WTC11 (cell line): ENCODE results near the gene CAPN9. TPM values are rescaled to one million over a fixed set of nuclear protein-coding genes. Genes with fewer than 3 reads are reported as not detected.

Source experiments
- ATAC-seq: fragments of 200-7000 bp; cut with Tn5 transposase; 2 replicates; pipeline ENCODE4 v1.10.0; 2021; ENCODE audit warnings: mild to moderate bottlenecking, moderate library complexity
- CTCF ChIA-PET: fragments of 300-600 bp; sonication (Branson Sonifier 250); formaldehyde crosslinking; loops from one replicate; lab custom pipeline; 2021; ENCODE audit warnings: antibody characterized with exemption; lab: Charles Lee
- POLR2A ChIA-PET: fragments of 350-600 bp; sonication (Branson Sonifier 250); formaldehyde crosslinking; loops from one replicate; lab custom pipeline; 2021; ENCODE audit warnings: antibody characterized with exemption; lab: Charles Lee
- DNase-seq: peaks from one replicate; pipeline ENCODE4 v3.0.0; 2021; ENCODE audit warnings: low spot score
- H3K27ac Mint-ChIP-seq: 2 replicates; pipeline ENCODE4 v1.8.0; 2021; ENCODE audit warnings: mixed read lengths
- H3K27me3 Mint-ChIP-seq: 2 replicates; pipeline ENCODE4 v1.8.0; 2021; ENCODE audit warnings: low read depth, mild to moderate bottlenecking, moderate library complexity, mixed read lengths
- H3K36me3 Mint-ChIP-seq: 2 replicates; pipeline ENCODE4 v1.8.0; 2021; ENCODE audit warnings: mixed read lengths
- H3K4me1 Mint-ChIP-seq: 2 replicates; pipeline ENCODE4 v1.8.0; 2022; ENCODE audit warnings: mixed read lengths
- H3K4me3 Mint-ChIP-seq: 2 replicates; pipeline ENCODE4 v1.8.0; 2021; ENCODE audit warnings: mild to moderate bottlenecking, moderate library complexity, mixed read lengths
- H3K9me3 Mint-ChIP-seq: 2 replicates; pipeline ENCODE4 v1.8.0; 2021; ENCODE audit warnings: mixed read lengths
- ARID4B ChIP-seq: sonication (generic); formaldehyde crosslinking; IDR thresholded peaks from 2 replicates; pipeline ENCODE4 v1.8.0; 2023; ENCODE audit warnings: missing genetic modification reagents, mild to moderate bottlenecking, borderline replicate concordance
- ATF1 ChIP-seq: sonication (generic); formaldehyde crosslinking; IDR thresholded peaks from 2 replicates; pipeline ENCODE4 v1.8.1; 2023; ENCODE audit warnings: mild to moderate bottlenecking, moderate library complexity, missing genetic modification reagents
- ATF2 ChIP-seq: sonication (generic); formaldehyde crosslinking; IDR thresholded peaks from 2 replicates; pipeline ENCODE4 v1.8.1; 2022; ENCODE audit warnings: low read depth, missing genetic modification reagents, borderline replicate concordance
- ATF6 ChIP-seq: sonication (generic); formaldehyde crosslinking; IDR thresholded peaks from 2 replicates; pipeline ENCODE4 v1.8.1; 2023; ENCODE audit warnings: mild to moderate bottlenecking, missing genetic modification reagents
- E2F1 ChIP-seq: sonication (generic); formaldehyde crosslinking; IDR thresholded peaks from 2 replicates; pipeline ENCODE4 v1.8.0; 2022; ENCODE audit warnings: mild to moderate bottlenecking, missing genetic modification reagents
- FOXP1 ChIP-seq: sonication (generic); formaldehyde crosslinking; IDR thresholded peaks from 2 replicates; pipeline ENCODE4 v1.8.0; 2022; ENCODE audit warnings: missing genetic modification reagents, mild to moderate bottlenecking, moderate library complexity, borderline replicate concordance
- HMGXB4 ChIP-seq: sonication (generic); formaldehyde crosslinking; IDR thresholded peaks from 2 replicates; pipeline ENCODE4 v1.8.1; 2023; ENCODE audit warnings: mild to moderate bottlenecking, moderate library complexity, missing genetic modification reagents
- KAT7 ChIP-seq: sonication (generic); formaldehyde crosslinking; IDR thresholded peaks from 2 replicates; pipeline ENCODE4 v1.8.1; 2023; ENCODE audit warnings: missing genetic modification reagents, mild to moderate bottlenecking, borderline replicate concordance
- MAX ChIP-seq: sonication (generic); formaldehyde crosslinking; IDR thresholded peaks from 2 replicates; pipeline ENCODE4 v1.8.0; 2022; ENCODE audit warnings: mild to moderate bottlenecking, missing genetic modification reagents
- MLX ChIP-seq: sonication (generic); formaldehyde crosslinking; IDR thresholded peaks from 2 replicates; pipeline ENCODE4 v1.8.1; 2023; ENCODE audit warnings: mild to moderate bottlenecking, missing genetic modification reagents, moderate library complexity
- NFYB ChIP-seq: sonication (generic); formaldehyde crosslinking; conservative IDR thresholded peaks from 2 replicates; pipeline ENCODE4 v1.8.0; 2022; ENCODE audit warnings: low read depth, missing genetic modification reagents
- NR1H2 ChIP-seq: sonication (generic); formaldehyde crosslinking; IDR thresholded peaks from 2 replicates; pipeline ENCODE4 v1.9.0; 2021; ENCODE audit warnings: mild to moderate bottlenecking, moderate library complexity, missing genetic modification reagents
- NR2C2 ChIP-seq: sonication (generic); formaldehyde crosslinking; IDR thresholded peaks from 2 replicates; pipeline ENCODE4 v1.8.0; 2022; ENCODE audit warnings: mild to moderate bottlenecking, missing genetic modification reagents
- RELA ChIP-seq: sonication (generic); formaldehyde crosslinking; IDR thresholded peaks from 2 replicates; pipeline ENCODE4 v1.8.1; 2022; ENCODE audit warnings: missing genetic modification reagents, mild to moderate bottlenecking, borderline replicate concordance
- ZNF138 ChIP-seq: sonication (generic); formaldehyde crosslinking; conservative IDR thresholded peaks from 2 replicates; pipeline ENCODE4 v1.8.1; 2022; ENCODE audit warnings: mild to moderate bottlenecking, moderate library complexity, missing genetic modification reagents
- ZNF232 ChIP-seq: sonication (generic); formaldehyde crosslinking; IDR thresholded peaks from 2 replicates; pipeline ENCODE4 v1.8.0; 2022; ENCODE audit warnings: mild to moderate bottlenecking, missing genetic modification reagents
- ZNF281 ChIP-seq: sonication (generic); formaldehyde crosslinking; IDR thresholded peaks from 2 replicates; pipeline ENCODE4 v1.8.0; 2023; ENCODE audit warnings: mild to moderate bottlenecking, missing genetic modification reagents
- ZNF423 ChIP-seq: fragments of 250-450 bp; sonication (Bioruptor Pico); IDR thresholded peaks from 2 replicates; pipeline ENCODE4 v2.1.2; 2022; ENCODE audit warnings: mild to moderate bottlenecking, moderate library complexity
- total RNA-seq: library from RNA; stranded (reverse); gene quantifications from 3 replicates; pipeline ENCODE4 v1.2.3, GENCODE V29; 2021

Gene CAPN9
- total RNA-seq, 1 experiment from 2014 or later, result not detected

GRCh38 chr1:230818901-230819300, 71.7 kb downstream of the CAPN9 start:
- peaks cover 1% of the 10 kb centered on the region; the same call in 1 of the 2 replicates for H3K9me3 Mint-ChIP-seq
- TF ChIP-seq MLX (CRISPR knock-in tag) (no peak), ATF1 (no peak), NFYB (CRISPR knock-in tag) (no peak), ATF2 (CRISPR knock-in tag) (no peak), ZNF423 (CRISPR knock-in tag) (no peak), ZNF138 (no peak), HMGXB4 (CRISPR knock-in tag) (no peak), ARID4B (CRISPR knock-in tag) (no peak), E2F1 (CRISPR knock-in tag) (no peak), NR2C2 (CRISPR knock-in tag) (no peak), KAT7 (CRISPR knock-in tag) (no peak), RELA (CRISPR knock-in tag) (no peak), FOXP1 (CRISPR knock-in tag) (no peak), NR1H2 (CRISPR knock-in tag) (no peak), ZNF232 (CRISPR knock-in tag) (no peak), MAX (CRISPR knock-in tag) (no peak), ZNF281 (CRISPR knock-in tag) (no peak), ATF6 (CRISPR knock-in tag) (no peak)
- no peak overlapping the region for H3K4me3 Mint-ChIP-seq
- POLR2A ChIA-PET, result no interaction called here
- peaks cover 6% of the 10 kb centered on the region; the same call in 1 of the 2 replicates for H3K27me3 Mint-ChIP-seq
- no peaks in the 10 kb centered on the region for H3K4me1 Mint-ChIP-seq
- H3K27ac Mint-ChIP-seq, result no peak overlapping the region
- CTCF ChIA-PET, result no interaction called here
- ATAC-seq, result no peak
- H3K36me3 Mint-ChIP-seq, result no peaks in the 10 kb centered on the region
- no peak for DNase-seq
